ENCODE data around the gene DES. TPM values are rescaled to one million over a fixed set of nuclear protein-coding genes. Genes with fewer than 3 reads are reported as not detected.

DES gene
- total RNA-seq = not detected

GRCh38 chr2:219418155-219419011, at the start of gene DES:
TSS of gene DES (plus strand) at chr2:219418377. CDS start at chr2:219418463, 86 bp downstream.
- Mint-ChIP-seq H3K36me3 (no peaks in the 10 kb centered on the region), H3K4me3 (no peak within 1 kb of the TSS), H3K4me1 (ENCODE audit: low read depth in 2 of 2) (peaks cover 0 to 2% of the 10 kb centered on the region in 2 donors), H3K9me3 (no peaks in the 10 kb centered on the region), H3K27me3 (peaks cover 17 to 30% of the 10 kb centered on the region in 2 donors), H3K27ac (no peak within 1 kb of the TSS)
- DNase-seq (ENCODE audit: low spot score) (no peak), ATAC-seq (no peak)

DNA sequence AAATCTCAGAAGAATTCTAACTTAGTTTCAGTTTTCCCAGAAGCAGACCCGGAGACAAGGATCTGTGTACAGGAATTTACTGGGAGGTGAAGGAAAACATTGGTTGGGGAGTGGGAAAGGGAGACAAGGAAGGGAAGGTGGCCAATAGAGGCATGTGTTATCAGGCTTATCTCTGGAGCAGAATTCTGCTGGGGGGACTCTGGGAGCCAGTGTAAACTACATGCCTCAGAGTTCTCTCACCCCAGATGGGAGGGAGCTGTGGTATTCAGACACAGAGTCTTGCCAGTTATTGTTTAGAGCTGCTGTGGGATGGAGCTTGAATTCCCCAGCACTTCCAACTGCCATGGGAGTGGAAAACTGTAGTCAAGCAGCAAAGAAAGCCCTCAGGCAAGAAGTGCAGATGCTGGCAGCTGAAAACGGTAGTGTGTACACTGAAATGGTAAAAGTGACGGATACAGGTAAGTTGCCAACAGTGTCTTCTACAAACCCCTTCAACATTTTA, 49.4 kb upstream of the DES start:
- Mint-ChIP-seq H3K4me1 (ENCODE audit: low read depth in 2 of 2) (no peaks in the 10 kb centered on the region), H3K36me3 (no peaks in the 10 kb centered on the region), H3K4me3 (no peak overlapping the region), H3K27me3 (no peaks in the 10 kb centered on the region), H3K27ac (no peak overlapping the region), H3K9me3 (no peaks in the 10 kb centered on the region)
- ATAC-seq = no peak
- DNase-seq (ENCODE audit: low spot score) = no peak

GRCh38 chr2:219369447-219369861, 48.7 kb upstream of the DES start:
- Mint-ChIP-seq H3K4me1 (ENCODE audit: low read depth in 2 of 2) (no peaks in the 10 kb centered on the region), H3K36me3 (no peaks in the 10 kb centered on the region), H3K4me3 (no peak overlapping the region), H3K27ac (no peak overlapping the region), H3K9me3 (no peaks in the 10 kb centered on the region), H3K27me3 (no peaks in the 10 kb centered on the region)
- DNase-seq (ENCODE audit: low spot score) = no peak
- ATAC-seq = no peak

DNA sequence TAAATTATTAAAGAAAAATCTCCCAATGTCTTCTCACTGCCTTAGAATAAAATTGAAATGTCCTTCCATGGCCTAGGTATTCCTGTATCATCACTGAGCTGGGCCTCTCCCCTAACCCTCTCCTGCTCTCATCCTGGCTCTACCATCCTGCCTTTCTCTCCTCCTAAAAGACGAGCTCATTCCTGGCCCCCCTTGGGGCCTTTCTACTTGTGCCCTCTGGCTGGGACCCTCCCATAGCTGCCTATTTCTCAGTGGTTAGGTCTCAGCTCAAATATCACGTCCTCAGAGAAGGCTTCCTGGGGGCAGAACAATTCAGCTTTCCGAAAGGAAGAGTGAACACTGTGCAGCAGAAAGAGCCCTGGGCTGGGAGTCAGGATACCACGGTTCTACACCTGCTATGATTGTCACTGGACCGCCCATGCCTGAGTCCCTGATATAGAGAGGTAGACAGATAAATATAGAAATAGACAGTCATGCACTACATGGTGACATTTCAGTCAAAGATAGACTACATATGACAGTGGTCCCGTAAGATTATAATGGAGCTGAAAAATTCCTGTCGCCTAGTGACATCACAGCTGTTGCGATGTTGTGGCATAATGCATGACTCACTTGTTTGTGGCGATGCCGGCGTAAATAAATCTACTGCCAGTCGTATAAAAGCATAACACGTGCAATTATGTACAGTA, 39.9 kb upstream of the DES start:
- Mint-ChIP-seq H3K27ac (no peak overlapping the region), H3K9me3 (no peaks in the 10 kb centered on the region), H3K4me1 (ENCODE audit: low read depth in 2 of 2) (peaks cover under 1% of the 10 kb centered on the region in 2 donors), H3K4me3 (no peak overlapping the region), H3K27me3 (no peaks in the 10 kb centered on the region), H3K36me3 (peaks cover 1% of the 10 kb centered on the region)
- ATAC-seq = no peak
- no peak for DNase-seq (ENCODE audit: low spot score)

- Mint-ChIP-seq H3K36me3 (peaks cover 5% of the 10 kb centered on the region), H3K9me3 (no peaks in the 10 kb centered on the region), H3K27ac (no peak overlapping the region), H3K4me3 (no peak overlapping the region), H3K27me3 (no peaks in the 10 kb centered on the region), H3K4me1 (ENCODE audit: low read depth in 2 of 2) (peaks cover 6 to 8% of the 10 kb centered on the region in 2 donors)
- DNase-seq (ENCODE audit: low spot score) (no peak), ATAC-seq (no peak)
Observed at GRCh38 chr2:219380926-219381325, 37.3 kb upstream of the DES start.

DNA sequence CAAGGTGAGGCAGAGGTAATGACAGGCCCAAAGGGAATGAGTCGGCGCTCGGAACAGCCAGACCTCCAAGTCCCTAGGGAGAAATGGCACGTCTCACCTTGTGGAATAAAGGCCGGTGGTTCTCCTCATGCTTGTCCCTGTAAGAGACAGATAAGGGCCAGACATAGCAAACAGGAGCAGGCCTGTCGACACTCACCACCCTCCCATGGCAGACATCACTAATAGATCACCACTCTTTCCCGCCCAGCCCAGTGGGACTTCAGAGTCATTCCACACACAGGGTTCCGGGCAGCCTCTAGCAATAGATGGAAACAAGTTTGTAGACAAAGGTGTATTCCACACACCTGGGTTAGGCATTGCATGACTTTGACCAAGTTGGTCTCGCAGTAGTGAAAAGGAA, 36.7 kb upstream of the DES start:
- no peaks in the 10 kb centered on the region for H3K27me3 Mint-ChIP-seq
- peaks cover 6 to 8% of the 10 kb centered on the region in 2 donors for H3K4me1 Mint-ChIP-seq (ENCODE audit: low read depth in 2 of 2)
- H3K4me3 Mint-ChIP-seq = no peak overlapping the region
- H3K27ac Mint-ChIP-seq = no peak overlapping the region
- peaks cover 5% of the 10 kb centered on the region for H3K36me3 Mint-ChIP-seq
- ATAC-seq (no peak), DNase-seq (ENCODE audit: low spot score) (no peak)
- H3K9me3 Mint-ChIP-seq = no peaks in the 10 kb centered on the region

GRCh38 chr2:219384083-219384713, 34.0 kb upstream of the DES start:
- no peak for ATAC-seq
- no peak for DNase-seq (ENCODE audit: low spot score)
- H3K4me3 Mint-ChIP-seq = no peak overlapping the region
- peaks cover 12 to 15% of the 10 kb centered on the region in 2 donors for H3K4me1 Mint-ChIP-seq (ENCODE audit: low read depth in 2 of 2)
- H3K9me3 Mint-ChIP-seq = no peaks in the 10 kb centered on the region
- no peaks in the 10 kb centered on the region for H3K27me3 Mint-ChIP-seq
- peak overlapping the region in 1 of 2 donors; percentile 50 for H3K27ac Mint-ChIP-seq
- H3K36me3 Mint-ChIP-seq = peaks cover 5% of the 10 kb centered on the region

DNA sequence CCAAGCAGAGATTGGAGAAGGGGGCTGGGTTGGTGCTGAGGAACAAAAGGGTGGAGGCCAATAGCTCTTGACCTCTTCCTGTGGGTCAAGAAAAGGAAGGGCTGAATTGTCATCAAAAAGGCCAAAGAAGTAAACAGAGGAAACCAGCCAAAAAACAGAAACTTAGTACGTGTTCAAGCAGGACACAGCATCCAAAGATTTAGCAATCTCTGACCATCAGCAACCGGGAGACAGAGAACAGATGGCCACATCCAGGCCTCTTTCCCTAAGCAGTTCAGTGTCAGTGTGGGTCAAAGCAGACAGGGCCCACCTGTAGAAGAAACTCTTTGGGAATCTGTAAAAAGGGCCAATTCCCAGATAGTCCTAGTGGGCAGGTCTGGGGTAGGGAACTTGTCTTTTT, 33.3 kb upstream of the DES start:
- no peak overlapping the region for H3K4me3 Mint-ChIP-seq

DNA sequence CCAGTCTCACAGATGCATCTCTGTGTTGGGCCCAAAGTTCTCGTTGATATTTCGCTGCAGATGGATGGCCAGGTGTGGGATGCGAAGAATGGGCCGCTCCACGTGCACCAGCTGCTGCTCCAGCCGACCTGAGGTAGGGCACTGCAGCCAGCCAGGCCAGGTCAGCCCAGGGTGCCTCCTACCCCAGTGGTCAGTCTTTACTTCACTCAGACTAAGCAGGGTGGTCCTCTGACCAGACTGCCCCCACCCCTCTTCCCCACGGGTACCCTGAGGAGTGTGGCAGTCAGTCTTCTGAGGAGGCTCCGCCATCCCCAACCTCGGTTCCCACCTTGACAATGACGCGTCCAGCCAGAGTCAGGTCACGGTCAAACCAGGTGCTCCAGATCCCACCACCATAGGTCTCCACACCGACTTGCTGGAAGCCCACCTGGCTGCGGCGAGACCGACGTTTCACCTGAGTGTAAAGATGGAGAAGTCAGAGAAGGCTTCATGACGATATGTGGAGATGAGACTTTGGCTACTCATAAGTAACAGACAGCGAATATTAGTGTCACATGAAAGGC, 32.1 kb upstream of the DES start:
- peaks cover 12 to 15% of the 10 kb centered on the region in 2 donors for H3K4me1 Mint-ChIP-seq (ENCODE audit: low read depth in 2 of 2)
- H3K36me3 Mint-ChIP-seq = peaks cover 5% of the 10 kb centered on the region
- H3K27ac Mint-ChIP-seq = no peak overlapping the region
- peak overlapping the region; percentile 22 for H3K4me3 Mint-ChIP-seq
- DNase-seq (ENCODE audit: low spot score) (no peak), ATAC-seq (no peak)
- no peaks in the 10 kb centered on the region for H3K9me3 Mint-ChIP-seq
- no peaks in the 10 kb centered on the region for H3K27me3 Mint-ChIP-seq

More for the DNA sequence above, 33.3 kb upstream of the DES start:
- Mint-ChIP-seq H3K27ac (peak overlapping the region in 1 of 2 donors; percentile 50), H3K4me1 (ENCODE audit: low read depth in 2 of 2) (peaks cover 12 to 15% of the 10 kb centered on the region in 2 donors), H3K27me3 (no peaks in the 10 kb centered on the region), H3K36me3 (peaks cover 5% of the 10 kb centered on the region), H3K9me3 (no peaks in the 10 kb centered on the region)
- ATAC-seq = no peak
- DNase-seq (ENCODE audit: low spot score) = no peak

- peaks cover 5% of the 10 kb centered on the region for H3K36me3 Mint-ChIP-seq
Observed at GRCh38 chr2:219386532-219387280, 31.5 kb upstream of the DES start.

GRCh38 chr2:219387306-219388120, 30.7 kb upstream of the DES start, which contains the start of gene DNPEP:
TSS of gene DNPEP (minus strand) at chr2:219387912. CDS start at chr2:219387794, 118 bp downstream.
- Mint-ChIP-seq H3K9me3 (no peaks in the 10 kb centered on the region), H3K4me3 (peak within 1 kb of the TSS; percentile 94), H3K27me3 (peaks cover under 1 to 2% of the 10 kb centered on the region in 2 donors), H3K4me1 (ENCODE audit: low read depth in 2 of 2) (peaks cover 12 to 15% of the 10 kb centered on the region in 2 donors), H3K36me3 (peaks cover 5% of the 10 kb centered on the region), H3K27ac (peak within 1 kb of the TSS; percentile 93 to 97)
- DNase-seq (ENCODE audit: low spot score) = peak; percentile 93
- ATAC-seq = peak; percentile 74 to 81

More at GRCh38 chr2:219386532-219387280, 31.5 kb upstream of the DES start:
- ATAC-seq = no peak
- no peaks in the 10 kb centered on the region for H3K9me3 Mint-ChIP-seq
- peak overlapping the region; percentile 93 to 97 for H3K27ac Mint-ChIP-seq
- H3K27me3 Mint-ChIP-seq = peaks cover 0 to 2% of the 10 kb centered on the region in 2 donors
- H3K4me3 Mint-ChIP-seq = peak overlapping the region; percentile 94
- H3K4me1 Mint-ChIP-seq (ENCODE audit: low read depth in 2 of 2) = peaks cover 12 to 15% of the 10 kb centered on the region in 2 donors
- DNase-seq (ENCODE audit: low spot score) = no peak

Measured in natural killer cell treated with Interleukin-12 subunit alpha and Interleukin-12 subunit beta and Interleukin-15 and Interleukin-18, amount 100 ng/mL, for 72 hours (primary cell).